OCI-LY1 (cell line): ENCODE measurements around the gene URAD.

Experiments
- H2AFZ ChIP-seq: fragments of 200-600 bp; sonication (generic), shearing (Covaris generic); 2 replicates; pipeline ENCODE4 v1.6.0; 2014; ENCODE audit warnings: antibody characterized with exemption, mild to moderate bottlenecking, low read length
- H3F3A ChIP-seq: fragments of 200-600 bp; sonication (generic), shearing (Covaris generic); 2 replicates; pipeline ENCODE4 v1.6.0; 2014; ENCODE audit warnings: mild to moderate bottlenecking, antibody characterized with exemption, low read length, moderate library complexity; ENCODE audit not compliant: insufficient read depth
- H3K27ac ChIP-seq: fragments of 200-600 bp; sonication (generic); 2 replicates; pipeline ENCODE4 v1.5.1; 2014; ENCODE audit warnings: low read length, mixed run types, mild to moderate bottlenecking, low read depth; ENCODE audit not compliant: poor library complexity, severe bottlenecking
- H3K27me3 ChIP-seq: fragments of 200-600 bp; sonication (generic); 2 replicates; pipeline ENCODE4 v1.6.0; 2014; ENCODE audit warnings: antibody characterized with exemption, mild to moderate bottlenecking, low read length, moderate library complexity; ENCODE audit not compliant: insufficient read depth
- H3K36me3 ChIP-seq: fragments of 200-600 bp; sonication (generic); 2 replicates; pipeline ENCODE4 v1.6.1; 2014; ENCODE audit warnings: mild to moderate bottlenecking, antibody characterized with exemption, low read length, moderate library complexity, mixed read lengths; ENCODE audit not compliant: insufficient read depth
- H3K4me1 ChIP-seq: fragments of 200-600 bp; sonication (generic); 2 replicates; pipeline ENCODE4 v1.5.1; 2014; ENCODE audit warnings: mild to moderate bottlenecking, low read length, moderate library complexity; ENCODE audit not compliant: insufficient read depth, severe bottlenecking
- H3K4me2 ChIP-seq: fragments of 200-600 bp; sonication (generic), shearing (Covaris generic); 2 replicates; pipeline ENCODE4 v1.6.1; 2014; ENCODE audit warnings: low read length
- H3K4me3 ChIP-seq: fragments of 200-600 bp; sonication (generic); 2 replicates; pipeline ENCODE4 v1.5.1; 2014; ENCODE audit warnings: low read length, low read depth, mild to moderate bottlenecking, mixed read lengths; ENCODE audit not compliant: poor library complexity, severe bottlenecking
- H3K79me2 ChIP-seq: fragments of 200-600 bp; shearing (Covaris generic); 2 replicates; pipeline ENCODE4 v1.6.1; 2016; ENCODE audit warnings: mixed run types, low read length, mixed read lengths; ENCODE audit not compliant: insufficient read depth
- H3K9ac ChIP-seq: fragments of 200-600 bp; sonication (generic), shearing (Covaris generic); 2 replicates; pipeline ENCODE4 v1.6.1; 2014; ENCODE audit warnings: mild to moderate bottlenecking, low read length, mixed read lengths
- H3K9me2 ChIP-seq: fragments of 200-600 bp; sonication (generic), shearing (Covaris generic); 2 replicates; pipeline ENCODE4 v1.6.1; 2014; ENCODE audit warnings: low read depth, mild to moderate bottlenecking, low read length, mixed read lengths
- H3K9me3 ChIP-seq: fragments of 200-600 bp; shearing (Covaris generic); 2 replicates; pipeline ENCODE4 v1.6.1; 2014; ENCODE audit warnings: low read length, mixed read lengths
- H4K20me1 ChIP-seq: fragments of 200-600 bp; sonication (generic), shearing (Covaris generic); 2 replicates; pipeline ENCODE4 v1.6.0; 2016; ENCODE audit warnings: mild to moderate bottlenecking, low read length; ENCODE audit not compliant: insufficient read depth
- EZH2 ChIP-seq: fragments of 200-600 bp; sonication (generic), shearing (Covaris generic); IDR thresholded peaks from 2 replicates; pipeline ENCODE4 v1.8.0; 2017; ENCODE audit warnings: borderline replicate concordance, mixed run types, mild to moderate bottlenecking, antibody characterized with exemption, low read length, moderate library complexity, mixed read lengths
- TF ChIP-seq, protein P1 (sequence below): fragments of 200-600 bp; sonication (generic), shearing (Covaris generic); IDR thresholded peaks from 2 replicates; pipeline ENCODE4 v1.5.1; 2017; ENCODE audit warnings: mild to moderate bottlenecking, antibody characterized with exemption, low read length, moderate library complexity, mixed read lengths

URAD gene

DNA sequence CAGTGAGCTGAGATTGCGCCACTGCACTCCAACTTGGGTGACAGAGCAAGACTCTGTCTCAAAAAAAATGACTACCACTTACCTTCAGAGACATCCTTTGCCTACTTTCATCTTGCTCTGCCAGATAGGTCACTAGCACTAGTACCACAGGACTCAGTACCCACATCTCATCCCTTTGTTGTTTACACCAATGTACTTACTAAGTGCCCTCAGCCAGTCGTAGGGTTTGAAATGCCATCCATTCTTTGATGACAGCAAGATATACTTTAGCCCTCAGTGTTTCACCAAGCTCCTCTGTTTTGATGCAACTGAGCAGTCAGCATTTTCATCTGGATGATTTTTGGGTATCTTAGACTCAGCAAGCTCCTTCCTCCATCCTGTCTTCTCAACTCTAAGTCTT is 6.1 kb downstream of the URAD start:
- Histone ChIP-seq H3K4me3 (no peak overlapping the region), H3K4me2 (no peak overlapping the region), H3K4me1 (no peaks in the 10 kb centered on the region), H3K79me2 (no peaks in the 10 kb centered on the region), H3K27ac (no peak overlapping the region), H4K20me1 (no peaks in the 10 kb centered on the region), H3F3A (no peaks in the 10 kb centered on the region), H2AFZ (no peak overlapping the region), H3K9me2 (no peaks in the 10 kb centered on the region), H3K27me3 (0 out of 2 replicates have a peak, but pooled peaks cover 4% of the 10 kb centered on the region), H3K9ac (no peak overlapping the region), H3K9me3 (no peaks in the 10 kb centered on the region), H3K36me3 (no peaks in the 10 kb centered on the region)
- TF ChIP-seq, protein P1, sequence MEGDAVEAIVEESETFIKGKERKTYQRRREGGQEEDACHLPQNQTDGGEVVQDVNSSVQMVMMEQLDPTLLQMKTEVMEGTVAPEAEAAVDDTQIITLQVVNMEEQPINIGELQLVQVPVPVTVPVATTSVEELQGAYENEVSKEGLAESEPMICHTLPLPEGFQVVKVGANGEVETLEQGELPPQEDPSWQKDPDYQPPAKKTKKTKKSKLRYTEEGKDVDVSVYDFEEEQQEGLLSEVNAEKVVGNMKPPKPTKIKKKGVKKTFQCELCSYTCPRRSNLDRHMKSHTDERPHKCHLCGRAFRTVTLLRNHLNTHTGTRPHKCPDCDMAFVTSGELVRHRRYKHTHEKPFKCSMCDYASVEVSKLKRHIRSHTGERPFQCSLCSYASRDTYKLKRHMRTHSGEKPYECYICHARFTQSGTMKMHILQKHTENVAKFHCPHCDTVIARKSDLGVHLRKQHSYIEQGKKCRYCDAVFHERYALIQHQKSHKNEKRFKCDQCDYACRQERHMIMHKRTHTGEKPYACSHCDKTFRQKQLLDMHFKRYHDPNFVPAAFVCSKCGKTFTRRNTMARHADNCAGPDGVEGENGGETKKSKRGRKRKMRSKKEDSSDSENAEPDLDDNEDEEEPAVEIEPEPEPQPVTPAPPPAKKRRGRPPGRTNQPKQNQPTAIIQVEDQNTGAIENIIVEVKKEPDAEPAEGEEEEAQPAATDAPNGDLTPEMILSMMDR, result no peak
- no peak for TF ChIP-seq EZH2

DNA sequence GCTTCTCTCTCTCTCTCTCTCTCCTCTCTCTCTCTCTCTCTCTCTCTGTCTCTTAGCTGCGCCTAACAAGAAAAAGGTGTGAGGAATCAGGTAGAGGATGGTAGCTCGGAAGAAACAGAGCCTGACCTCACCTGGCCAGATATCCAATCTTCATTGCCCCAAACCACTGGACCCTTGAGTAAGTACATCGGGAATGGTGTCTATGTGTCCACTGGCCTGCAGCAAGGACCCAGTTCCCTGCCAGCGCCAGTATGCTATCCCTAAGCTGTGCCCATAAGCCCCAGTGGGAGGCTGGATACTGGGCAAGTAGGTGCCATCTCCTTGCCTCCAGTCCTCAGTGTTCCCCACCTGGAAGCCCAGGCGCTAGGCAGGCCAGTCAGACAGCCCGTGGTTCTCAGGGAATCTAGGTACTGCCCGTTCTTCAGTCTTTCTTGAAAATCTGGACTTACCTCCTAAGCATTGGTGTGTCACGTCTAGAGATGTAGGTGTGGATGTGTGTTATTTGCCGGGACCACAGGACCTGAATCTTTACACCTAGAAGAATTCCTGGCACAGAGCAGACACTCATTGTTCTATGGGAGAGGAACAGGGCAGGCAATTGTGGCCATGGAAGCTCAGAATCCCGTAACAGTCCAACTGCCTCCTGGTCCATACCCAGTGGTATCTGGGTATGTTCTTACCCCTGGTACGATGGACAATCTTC is 7.3 kb downstream of the URAD start:
- H3K27me3 ChIP-seq, result 0 out of 2 replicates have a peak, but pooled peaks cover 4% of the 10 kb centered on the region
- no peaks in the 10 kb centered on the region for H3F3A ChIP-seq
- H3K9ac ChIP-seq, result no peak overlapping the region
- H3K36me3 ChIP-seq, result no peaks in the 10 kb centered on the region
- no peaks in the 10 kb centered on the region for H4K20me1 ChIP-seq
- H3K79me2 ChIP-seq, result no peaks in the 10 kb centered on the region
- no peaks in the 10 kb centered on the region for H3K9me3 ChIP-seq
- no peaks in the 10 kb centered on the region for H3K9me2 ChIP-seq
- TF ChIP-seq, protein P1, result no peak
- no peak for TF ChIP-seq EZH2
- no peak overlapping the region for H2AFZ ChIP-seq
- no peak overlapping the region for H3K4me3 ChIP-seq
- H3K4me1 ChIP-seq, result no peaks in the 10 kb centered on the region
- no peak overlapping the region for H3K4me2 ChIP-seq
- H3K27ac ChIP-seq, result no peak overlapping the region

DNA sequence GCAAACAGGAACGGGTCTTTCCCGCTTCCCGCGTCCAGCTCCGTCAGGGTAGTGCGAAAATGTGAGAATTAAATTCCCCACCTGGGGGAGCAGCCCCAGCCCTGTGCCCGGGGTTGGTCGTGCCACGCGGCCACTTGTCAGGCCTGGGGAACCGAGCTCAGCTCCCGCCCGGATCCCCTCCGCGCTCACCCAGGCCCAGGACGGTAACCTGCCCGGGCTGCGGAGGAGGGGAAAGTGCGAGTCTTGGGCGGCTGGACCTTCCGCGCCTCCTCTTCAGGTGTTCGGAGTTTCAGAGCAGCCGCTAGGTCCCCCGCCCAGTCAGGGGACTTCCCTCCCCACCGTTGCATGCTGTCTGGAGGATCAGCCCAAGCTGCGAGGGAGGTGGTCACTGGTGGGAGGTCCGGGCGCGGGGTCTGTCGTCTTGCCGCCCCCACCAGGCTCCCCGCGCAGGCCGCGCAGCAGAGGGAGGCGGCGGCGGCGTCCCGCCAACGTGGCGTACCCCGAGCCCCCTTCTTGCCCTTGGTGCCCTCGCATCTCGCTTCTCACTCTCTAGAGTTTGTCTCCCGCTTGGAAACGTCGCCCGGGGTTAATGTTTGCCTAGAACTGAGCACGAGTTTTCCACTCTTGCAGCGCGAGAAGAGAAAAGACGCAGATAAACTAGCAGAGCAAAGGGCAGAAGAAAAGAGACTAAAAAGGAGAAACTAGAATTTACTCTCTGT is 8.1 kb downstream of the URAD start:
- Histone ChIP-seq H2AFZ (no peak overlapping the region), H3K27ac (no peak overlapping the region), H3K36me3 (no peaks in the 10 kb centered on the region), H3K4me2 (no peak overlapping the region), H4K20me1 (no peaks in the 10 kb centered on the region), H3K79me2 (no peaks in the 10 kb centered on the region), H3F3A (no peaks in the 10 kb centered on the region), H3K9ac (no peak overlapping the region), H3K4me1 (no peaks in the 10 kb centered on the region), H3K9me2 (no peaks in the 10 kb centered on the region), H3K9me3 (no peaks in the 10 kb centered on the region), H3K27me3 (0 out of 2 replicates have a peak, but pooled peaks cover 4% of the 10 kb centered on the region), H3K4me3 (no peak overlapping the region)
- TF ChIP-seq EZH2, result no peak
- TF ChIP-seq, protein P1, result no peak
